GM12878 (cell line): ENCODE data around the gene SLC5A10. TPM values are rescaled to one million over a fixed set of nuclear protein-coding genes. Genes with fewer than 3 reads are reported as not detected.

Source experiments
- ATAC-seq: fragments of 200-7000 bp; cut with Tn5 transposase; 3 replicates; pipeline ENCODE4 v1.9.1; 2020; ENCODE audit warnings: mild to moderate bottlenecking, moderate library complexity
- BruUV-seq: library from RNA; stranded (reverse); fragments of 400-500 nt; replicated peaks from 2 replicates; lab custom pipeline; 2021; lab: Mats Ljungman, UMichigan
- CTCF ChIA-PET: fragments of 300-600 bp; sonication (Branson Sonifier 250); formaldehyde crosslinking; extraction: SDS; loops from one replicate; lab custom pipeline; 2021; ENCODE audit warnings: inconsistent platforms; lab: Yijun Ruan, JAX
- POLR2A ChIA-PET: fragments of 350-600 bp; formaldehyde crosslinking; extraction: SDS; loops from one replicate; lab custom pipeline; 2021; ENCODE audit warnings: inconsistent platforms; lab: Charles Lee
- RAD21 ChIA-PET: fragments of 300-600 bp; sonication (Branson Sonifier 250); formaldehyde crosslinking; loops from one replicate; lab custom pipeline; 2023; ENCODE audit warnings: antibody characterized with exemption; ENCODE audit not compliant: unreplicated experiment; lab: Charles Lee
- SMC1A ChIA-PET: fragments of 300-600 bp; sonication (Branson Sonifier 250); formaldehyde crosslinking; loops from one replicate; lab custom pipeline; 2023; ENCODE audit not compliant: unreplicated experiment, uncharacterized antibody; lab: Charles Lee
- DNase-seq: peaks from one replicate; pipeline ENCODE4 v3.0.0-alpha.2; 2011; ENCODE audit warnings: low read depth, low spot score
- FAIRE-seq: peaks from 3 replicates; lab custom pipeline; 2011; peaks lifted over from hg19 to GRCh38; lab: Jason Lieb, UNC
- H2AFZ ChIP-seq: 2 replicates; pipeline ENCODE4 v1.6.0; 2011; ENCODE audit warnings: low read depth, low read length, control low read depth; ENCODE audit not compliant: control insufficient read depth
- H3K27ac ChIP-seq: 2 replicates; pipeline ENCODE4 v1.5.1; 2011; ENCODE audit warnings: control low read depth; ENCODE audit not compliant: control insufficient read depth, insufficient read depth
- H3K27me3 ChIP-seq, 2 experiments: replicated peaks in 1 of 2; 2 replicates each; pipeline versions ENCODE4 v1.6.0 to v1.6.1; 2011; ENCODE audit warnings: low read length in 1 of 2; ENCODE audit not compliant: control insufficient read depth in 2 of 2, insufficient read depth in 2 of 2
- H3K36me3 ChIP-seq, 2 experiments: 2 replicates each; pipeline ENCODE4 v1.5.1; 2011; ENCODE audit warnings: low read length in 1 of 2; ENCODE audit not compliant: control insufficient read depth in 2 of 2, insufficient read depth in 2 of 2
- H3K4me1 ChIP-seq: 2 replicates; pipeline ENCODE4 v1.6.1; 2011; ENCODE audit warnings: mild to moderate bottlenecking, low read length, moderate library complexity, mixed read lengths; ENCODE audit not compliant: control insufficient read depth, insufficient read depth
- H3K4me2 ChIP-seq: 2 replicates; pipeline ENCODE4 v1.6.0; 2011; ENCODE audit warnings: control low read depth; ENCODE audit not compliant: control insufficient read depth, insufficient read depth
- H3K4me3 ChIP-seq: fragments of 200-600 bp; sonication (generic); 2 replicates; pipeline ENCODE4 v1.5.1; 2016
- H3K79me2 ChIP-seq: 2 replicates; pipeline ENCODE4 v1.6.0; 2011; ENCODE audit warnings: low read length; ENCODE audit not compliant: control insufficient read depth, insufficient read depth
- H3K9ac ChIP-seq: 2 replicates; pipeline ENCODE4 v1.8.0; 2011; ENCODE audit warnings: low read length, control low read depth, mixed read lengths; ENCODE audit not compliant: control insufficient read depth, insufficient read depth
- H3K9me3 ChIP-seq: replicated peaks from 3 replicates; pipeline ENCODE4 v1.5.1; 2011; ENCODE audit warnings: mild to moderate bottlenecking, low read length; ENCODE audit not compliant: control insufficient read depth, insufficient read depth
- H4K20me1 ChIP-seq: 2 replicates; pipeline ENCODE4 v1.6.0; 2011; ENCODE audit not compliant: control insufficient read depth, insufficient read depth
- BHLHE40 ChIP-seq, 2 experiments: fragments of 450-650 bp in 1 of 2; IDR thresholded peaks; 2 replicates each; pipeline ENCODE4 v1.6.1; 2011 to 2017; ENCODE audit warnings: low read depth in 2 of 2, borderline replicate concordance in 1 of 2, improper control_type of control experiment in 1 of 2, low read length in 1 of 2, mild to moderate bottlenecking in 1 of 2
- E2F8 ChIP-seq: fragments of 450-650 bp; IDR thresholded peaks from 2 replicates; pipeline ENCODE4 v1.6.1; 2018; ENCODE audit warnings: mild to moderate bottlenecking, low read depth, moderate library complexity; ENCODE audit not compliant: partially characterized antibody
- LARP7 ChIP-seq: fragments of 450-650 bp; IDR thresholded peaks from 2 replicates; pipeline ENCODE4 v1.6.1; 2017; ENCODE audit warnings: mild to moderate bottlenecking
- MYB ChIP-seq: fragments of 150-350 bp; IDR thresholded peaks from 2 replicates; pipeline ENCODE4 v1.6.1; 2014; ENCODE audit warnings: mild to moderate bottlenecking, low read depth, low read length, borderline replicate concordance
- RAD21 ChIP-seq: IDR thresholded peaks from 2 replicates; pipeline ENCODE4 v1.6.1; 2011; ENCODE audit warnings: mild to moderate bottlenecking, low read depth, low read length, moderate library complexity; ENCODE audit not compliant: insufficient read depth
- RELA ChIP-seq: fragments of 450-650 bp; IDR thresholded peaks from 2 replicates; pipeline ENCODE4 v1.8.0; 2014; ENCODE audit warnings: borderline replicate concordance; ENCODE audit not compliant: partially characterized antibody
- SREBF1 ChIP-seq: IDR thresholded peaks from 2 replicates; pipeline ENCODE4 v1.6.1; 2012; ENCODE audit warnings: mild to moderate bottlenecking, low read length
- STAT3 ChIP-seq: IDR thresholded peaks from 2 replicates; pipeline ENCODE4 v1.6.1; 2011; ENCODE audit warnings: low read depth, low read length, improper control_type of control experiment
- ZBED1 ChIP-seq: IDR thresholded peaks from 2 replicates; pipeline ENCODE4 v1.6.1; 2016; ENCODE audit warnings: borderline replicate concordance
- ZBTB4 ChIP-seq: fragments of 450-650 bp; formaldehyde crosslinking; IDR thresholded peaks from 2 replicates; pipeline ENCODE4 v1.4.0; 2022; ENCODE audit warnings: mild to moderate bottlenecking, moderate library complexity
- ZNF592 ChIP-seq: fragments of 450-650 bp; IDR thresholded peaks from 2 replicates; pipeline ENCODE4 v1.6.1; 2017; ENCODE audit warnings: mild to moderate bottlenecking, moderate library complexity
- ZZZ3 ChIP-seq: IDR thresholded peaks from 2 replicates; pipeline ENCODE4 v1.6.1; 2011; ENCODE audit warnings: low read depth; ENCODE audit not compliant: control insufficient read depth, insufficient read length
- whole genome bisulfite sequencing: methylation state at CpG from one replicate; pipeline ENCODE4 v1.1.6; 2016; ENCODE audit warnings: low lambda C conversion rate; ENCODE audit not compliant: insufficient replicate concordance, insufficient coverage; ENCODE audit errors: missing lambda C conversion rate; 5-methylcytosine and 5-hydroxymethylcytosine counted together
- in situ Hi-C: fragments of 300-500 bp; cut with MboI; formaldehyde crosslinking; loops from 9 replicates; pipeline ENCODE4 v1.14.3; 2018; ENCODE audit warnings: mixed read lengths
- intact Hi-C: fragments of 100-400 bp; cut with micrococcal nuclease; formaldehyde crosslinking; loops from one replicate; pipeline ENCODE4 v1.14.2; 2022; ENCODE audit not compliant: unreplicated experiment
- polyA plus RNA-seq, 11 experiments: library from polyadenylated mRNA; depleted of rRNA in 4 of 11; unstranded in 6 of 11; stranded (reverse) in 5 of 11; fragments of >200 nt; fragmentation: Nextera tagmentation in 4 of 11; fragmentation: Illumina TruSeq in 1 of 11; extraction: Ambion mirVana in 4 of 11; extraction: Trizol in 1 of 11; gene quantifications; 1 replicate in 1 of 11; 2 replicates in 10 of 11; pipeline versions ENCODE4 v1.2.1 to v1.2.3, GENCODE V29; 2011 to 2016; ENCODE audit warnings: inconsistent platforms in 2 of 11, missing spikeins in 2 of 11, low read depth in 1 of 11
- total RNA-seq, 4 experiments: library from RNA; depleted of rRNA in 3 of 4; stranded (reverse); fragments of >200 nt in 3 of 4; fragmentation: Illumina TruSeq in 1 of 4; extraction: Trizol in 1 of 4; gene quantifications; 2 replicates each; pipeline versions ENCODE4 v1.2.1 to v1.2.3, GENCODE V29; 2013 to 2021

The SLC5A10 gene
- total and polyA plus RNA-seq, 10 of the 15 experiments (the other 5 are each of a cell fraction or from before 2014, with no cell fraction given) = under 0.01 to 0.18 (median 0.07) TPM; not detected in 4

GRCh38 chr17:18994631-18995030, 42.7 kb downstream of the SLC5A10 start:
- POLR2A ChIA-PET = no interaction called here
- intact Hi-C loops = no loop called here
- Histone ChIP-seq H3K9ac (no peak overlapping the region), H4K20me1 (no peaks in the 10 kb centered on the region), H3K4me1 (peaks cover 15% of the 10 kb centered on the region), H3K4me2 (no peak overlapping the region), H3K79me2 (no peaks in the 10 kb centered on the region; the same call in 1 of the 2 replicates), H3K9me3 (peaks cover 6% of the 10 kb centered on the region; the same call in 2 of the 3 replicates), H3K27me3 (no peaks in the 10 kb centered on the region), H2AFZ (no peak overlapping the region), H3K27ac (no peak overlapping the region), H3K36me3 (peaks cover 0 to 3% of the 10 kb centered on the region in 2 experiments; a peak in 3 of 4 replicates), H3K4me3 (no peak overlapping the region)
- ATAC-seq (no peak), DNase-seq (no peak), FAIRE-seq (no peak)
- WGBS = 11% methylated on average over 1 of the region's 1 CpG
- RAD21 ChIA-PET = no interaction called here
- in situ Hi-C loops = no loop called here
- SMC1A ChIA-PET = interaction anchor here (0.6 kb wide), 1 partner anchor 219 kb away, joined by 3 read pairs; no protein-coding TSS in a partner anchor
- CTCF ChIA-PET = interaction anchor here (0.8 kb wide), 1 partner anchor 34 kb away, joined by 3 read pairs; no protein-coding TSS in a partner anchor
- TSS peak; percentile 16 for BruUV-seq
- TF ChIP-seq ZNF592 = no peak
- no peak for TF ChIP-seq ZZZ3
- no peak for TF ChIP-seq ZBTB4 (CRISPR knock-in tag)
- TF ChIP-seq BHLHE40 (IDR thresholded peaks at IDR 0.05; ENCODE audit: borderline replicate concordance in 1 of 2, low read depth in 2 of 2, low read length in 1 of 2) = no peak
- no peak for TF ChIP-seq SREBF1
- no peak for TF ChIP-seq E2F8
- no peak for TF ChIP-seq ZBED1
- TF ChIP-seq MYB = no peak
- no peak for TF ChIP-seq LARP7
- no peak for TF ChIP-seq STAT3
- TF ChIP-seq RELA = no peak
- no peak for TF ChIP-seq RAD21
